Measurements from ENCODE around the gene HCAR2.
"Not testable (repeated sequence)": the region's sequence is repeated elsewhere in the genome, so short reads cannot be mapped to it uniquely, and the experiment has no call there.

HCAR2 gene

GRCh38 chr12:122661246-122661645 is 41.9 kb downstream of the HCAR2 start:
- Histone ChIP-seq H3K9me3 (no peaks in the 10 kb centered on the region), H3K36me3 (no peaks in the 10 kb centered on the region), H3K4me3 (ENCODE audit: low read depth, low read length) (no peak overlapping the region), H3K27me3 (no peaks in the 10 kb centered on the region), H3K4me1 (no peaks in the 10 kb centered on the region)
- DNase-seq: no peak
- no peak for TF ChIP-seq CTCF (IDR thresholded peaks at IDR 0.05; ENCODE audit: low read depth, low read length)

- peak; percentile 12 for DNase-seq
Measured at GRCh38 chr12:122659579-122659978, 43.6 kb downstream of the HCAR2 start.

GRCh38 chr12:122656298-122656697 is 46.9 kb downstream of the HCAR2 start:
- H3K36me3 ChIP-seq: no peaks in the 10 kb centered on the region
- H3K4me1 ChIP-seq: no peaks in the 10 kb centered on the region
- no peak for DNase-seq
- no peak overlapping the region for H3K4me3 ChIP-seq (ENCODE audit: low read depth, low read length)
- H3K27me3 ChIP-seq: no peaks in the 10 kb centered on the region
- TF ChIP-seq CTCF (IDR thresholded peaks at IDR 0.05; ENCODE audit: low read depth, low read length): no peak
- no peaks in the 10 kb centered on the region for H3K9me3 ChIP-seq

More at GRCh38 chr12:122659579-122659978, 43.6 kb downstream of the HCAR2 start:
- H3K27me3 ChIP-seq: no peaks in the 10 kb centered on the region
- H3K4me3 ChIP-seq (ENCODE audit: low read depth, low read length): no peak overlapping the region
- no peaks in the 10 kb centered on the region for H3K9me3 ChIP-seq
- H3K4me1 ChIP-seq: no peaks in the 10 kb centered on the region
- H3K36me3 ChIP-seq: no peaks in the 10 kb centered on the region
- TF ChIP-seq CTCF (IDR thresholded peaks at IDR 0.05; ENCODE audit: low read depth, low read length): no peak

- H3K36me3 ChIP-seq; H3K4me1 ChIP-seq; H3K27me3 ChIP-seq; DNase-seq; H3K9me3 ChIP-seq; H3K4me3 ChIP-seq (ENCODE audit: low read depth, low read length): not testable (repeated sequence)
Measured at GRCh38 chr12:122653291-122653690, 49.9 kb downstream of the HCAR2 start.

- Histone ChIP-seq H3K9me3 (no peaks in the 10 kb centered on the region), H3K4me1 (no peaks in the 10 kb centered on the region), H3K27me3 (no peaks in the 10 kb centered on the region), H3K36me3 (no peaks in the 10 kb centered on the region), H3K4me3 (ENCODE audit: low read depth, low read length) (no peak overlapping the region)
- no peak for TF ChIP-seq CTCF (IDR thresholded peaks at IDR 0.05; ENCODE audit: low read depth, low read length)
- no peak for DNase-seq
Measured at GRCh38 chr12:122651520-122652224, 51.5 kb downstream of the HCAR2 start.

Measured in BE2C (cell line).